IMR-90 (cell line): ENCODE data around the gene PEX10. TPM values are rescaled to one million over a fixed set of nuclear protein-coding genes. Genes with fewer than 3 reads are reported as not detected.

Experiments used
- ATAC-seq: fragments of 200-7000 bp; cut with Tn5 transposase; 2 replicates; pipeline ENCODE4 v1.9.1; 2020; ENCODE audit warnings: low read depth, mild to moderate bottlenecking, moderate library complexity
- BruUV-seq: library from RNA; stranded (reverse); fragments of 400-500 nt; replicated peaks from 2 replicates; lab custom pipeline; 2021; lab: Mats Ljungman, UMichigan
- CTCF ChIA-PET: fragments of 300-600 bp; formaldehyde crosslinking; extraction: SDS; loops from one replicate; lab custom pipeline; 2021; ENCODE audit warnings: antibody characterized with exemption; lab: Yijun Ruan, JAX
- POLR2A ChIA-PET: fragments of 300-600 bp; sonication (Branson Sonifier 250); formaldehyde crosslinking; loops from one replicate; lab custom pipeline; 2022; ENCODE audit warnings: antibody characterized with exemption; ENCODE audit not compliant: unreplicated experiment; lab: Charles Lee
- DNase-seq: peaks from one replicate; pipeline ENCODE4 v3.0.0; 2013
- H2AFZ ChIP-seq: replicated peaks from 2 replicates; pipeline ENCODE3; 2013; ENCODE audit warnings: low read length, mild to moderate bottlenecking; ENCODE audit not compliant: poor library complexity
- H2AK5ac ChIP-seq: 2 replicates; pipeline ENCODE4 v1.6.1; 2013; ENCODE audit warnings: low read depth, low read length, inconsistent platforms
- H2AK9ac ChIP-seq: replicated peaks from 2 replicates; pipeline ENCODE3; 2013; ENCODE audit warnings: mild to moderate bottlenecking, low read depth, low read length, moderate library complexity; ENCODE audit not compliant: poor library complexity
- H2BK120ac ChIP-seq: 2 replicates; pipeline ENCODE4 v1.6.1; 2013; ENCODE audit warnings: low read depth, low read length, inconsistent platforms
- H2BK15ac ChIP-seq: 3 replicates; pipeline ENCODE4 v1.6.1; 2013; ENCODE audit warnings: low read depth, low read length, inconsistent platforms
- H2BK20ac ChIP-seq: 2 replicates; pipeline ENCODE4 v1.6.1; 2013; ENCODE audit warnings: low read depth, mild to moderate bottlenecking, inconsistent platforms, low read length, moderate library complexity
- H2BK5ac ChIP-seq: 2 replicates; pipeline ENCODE4 v1.6.1; 2013; ENCODE audit warnings: mild to moderate bottlenecking, low read depth, low read length, inconsistent platforms; ENCODE audit not compliant: poor library complexity, severe bottlenecking
- H3K14ac ChIP-seq: replicated peaks from 2 replicates; pipeline ENCODE4 v1.6.1; 2013; ENCODE audit warnings: low read depth, low read length, inconsistent platforms
- H3K18ac ChIP-seq: 2 replicates; pipeline ENCODE4 v1.6.1; 2013; ENCODE audit warnings: low read depth, low read length, control low read depth
- H3K23ac ChIP-seq: 2 replicates; pipeline ENCODE4 v1.6.1; 2013; ENCODE audit warnings: low read depth, low read length, inconsistent platforms
- H3K27ac ChIP-seq: 2 replicates; pipeline ENCODE4 v1.5.1; 2013; ENCODE audit warnings: mild to moderate bottlenecking, control low read depth, low read length; ENCODE audit not compliant: insufficient read depth
- H3K27me3 ChIP-seq: 2 replicates; pipeline ENCODE4 v1.6.1; 2013; ENCODE audit warnings: low read length; ENCODE audit not compliant: control insufficient read depth, insufficient read depth
- H3K36me3 ChIP-seq: 2 replicates; pipeline ENCODE4 v1.6.1; 2013; ENCODE audit warnings: low read length, mixed read lengths; ENCODE audit not compliant: control insufficient read depth, insufficient read depth
- H3K4ac ChIP-seq: 2 replicates; pipeline ENCODE4 v1.6.1; 2013; ENCODE audit warnings: low read depth, low read length, inconsistent platforms
- H3K4me1 ChIP-seq: 2 replicates; pipeline ENCODE4 v1.6.1; 2013; ENCODE audit warnings: low read length, mixed read lengths; ENCODE audit not compliant: control insufficient read depth, insufficient read depth
- H3K4me2 ChIP-seq: 2 replicates; pipeline ENCODE4 v1.6.1; 2013; ENCODE audit warnings: low read depth, mild to moderate bottlenecking, control low read depth, low read length, moderate library complexity
- H3K4me3 ChIP-seq: 2 replicates; pipeline ENCODE4 v1.5.1; 2013; ENCODE audit warnings: low read depth, mild to moderate bottlenecking, control low read depth, low read length, moderate library complexity; ENCODE audit not compliant: insufficient read depth
- H3K56ac ChIP-seq: 2 replicates; pipeline ENCODE4 v1.6.1; 2013; ENCODE audit warnings: low read length, inconsistent platforms; ENCODE audit not compliant: insufficient read depth; ENCODE audit errors: extremely low read depth
- H3K79me1 ChIP-seq, 2 experiments: 2 replicates each; pipeline ENCODE4 v1.6.1; 2013; ENCODE audit warnings: low read length in 2 of 2, inconsistent platforms in 1 of 2, low read depth in 1 of 2
- H3K9ac ChIP-seq: 2 replicates; pipeline ENCODE4 v1.6.1; 2013; ENCODE audit warnings: low read depth, low read length, control low read depth
- H3K9me1 ChIP-seq: 2 replicates; pipeline ENCODE4 v1.6.1; 2013; ENCODE audit warnings: low read length, inconsistent platforms; ENCODE audit not compliant: insufficient read depth
- H3K9me3 ChIP-seq: 2 replicates; pipeline ENCODE4 v1.6.1; 2013; ENCODE audit warnings: low read length; ENCODE audit not compliant: control insufficient read depth, insufficient read depth
- H4K20me1 ChIP-seq: 2 replicates; pipeline ENCODE4 v1.6.1; 2013; ENCODE audit warnings: low read length, inconsistent platforms; ENCODE audit not compliant: insufficient read depth
- H4K5ac ChIP-seq: 2 replicates; pipeline ENCODE4 v1.6.1; 2013; ENCODE audit warnings: mild to moderate bottlenecking, low read depth, low read length, control low read depth
- H4K8ac ChIP-seq, 2 experiments: 2 replicates each; pipeline ENCODE4 v1.6.1; 2013; ENCODE audit warnings: low read depth in 2 of 2, low read length in 2 of 2, control low read depth in 1 of 2, inconsistent platforms in 1 of 2
- H4K91ac ChIP-seq: 2 replicates; pipeline ENCODE4 v1.6.1; 2013; ENCODE audit warnings: low read depth, low read length, inconsistent platforms; ENCODE audit not compliant: insufficient read depth
- BHLHE40 ChIP-seq: fragments of 150-350 bp; IDR thresholded peaks from 2 replicates; pipeline ENCODE4 v1.6.1; 2016; ENCODE audit warnings: mild to moderate bottlenecking, low read depth, low read length
- CEBPB ChIP-seq: IDR thresholded peaks from 2 replicates; pipeline ENCODE4 v1.6.1; 2012; ENCODE audit warnings: low read depth, low read length, improper control_type of control experiment
- CHD1 ChIP-seq: IDR thresholded peaks from 2 replicates; pipeline ENCODE4 v1.6.1; 2012; ENCODE audit warnings: low read depth, low read length, improper control_type of control experiment
- CTCF ChIP-seq: conservative IDR thresholded peaks from 2 replicates; pipeline ENCODE4 v1.5.1; 2012; ENCODE audit warnings: mild to moderate bottlenecking, low read depth, low read length, improper control_type of control experiment
- ELK1 ChIP-seq: fragments of 150-350 bp; IDR thresholded peaks from 2 replicates; pipeline ENCODE4 v1.6.1; 2016; ENCODE audit warnings: low read depth, mild to moderate bottlenecking, low read length, moderate library complexity, borderline replicate concordance
- FOS ChIP-seq: fragments of 150-350 bp; IDR thresholded peaks from 2 replicates; pipeline ENCODE4 v1.6.1; 2016; ENCODE audit warnings: low read depth, low read length
- MAFK ChIP-seq: IDR thresholded peaks from 2 replicates; pipeline ENCODE4 v1.6.1; 2012; ENCODE audit warnings: low read depth, low read length, improper control_type of control experiment
- MAZ ChIP-seq: IDR thresholded peaks from 2 replicates; pipeline ENCODE4 v1.6.1; 2012; ENCODE audit warnings: low read depth, mild to moderate bottlenecking, low read length, improper control_type of control experiment, moderate library complexity, borderline replicate concordance
- MXI1 ChIP-seq: IDR thresholded peaks from 2 replicates; pipeline ENCODE4 v1.6.1; 2012; ENCODE audit warnings: low read depth, mild to moderate bottlenecking, low read length, moderate library complexity, borderline replicate concordance
- NFE2L2 ChIP-seq: fragments of 150-350 bp; IDR thresholded peaks from 2 replicates; pipeline ENCODE4 v1.6.1; 2016; ENCODE audit warnings: low read depth, mild to moderate bottlenecking, low read length
- POLR2A ChIP-seq: IDR thresholded peaks from 2 replicates; pipeline ENCODE4 v1.6.1; 2012; ENCODE audit warnings: mild to moderate bottlenecking, low read depth, low read length
- RAD21 ChIP-seq: IDR thresholded peaks from 2 replicates; pipeline ENCODE4 v1.6.1; 2012; ENCODE audit warnings: low read length, improper control_type of control experiment
- RCOR1 ChIP-seq: IDR thresholded peaks from 2 replicates; pipeline ENCODE4 v1.6.1; 2012; ENCODE audit warnings: mild to moderate bottlenecking, low read length, improper control_type of control experiment; ENCODE audit not compliant: insufficient replicate concordance
- RFX5 ChIP-seq: IDR thresholded peaks from 2 replicates; pipeline ENCODE4 v1.8.0; 2012; ENCODE audit warnings: low read depth, mild to moderate bottlenecking, low read length, moderate library complexity
- SMC3 ChIP-seq: fragments of 150-350 bp; IDR thresholded peaks from 2 replicates; pipeline ENCODE4 v1.6.1; 2016; ENCODE audit warnings: low read depth, mild to moderate bottlenecking, antibody characterized with exemption, low read length, moderate library complexity
- USF2 ChIP-seq: fragments of 150-350 bp; IDR thresholded peaks from 2 replicates; pipeline ENCODE4 v1.6.1; 2017; ENCODE audit warnings: mild to moderate bottlenecking, antibody characterized with exemption, low read length, low read depth
- WGBS, 2 experiments: methylation state at CpG; one replicate each; pipeline versions ENCODE4 v1.1.5 to v1.1.7; 2013; ENCODE audit warnings: missing lambda C conversion rate in 2 of 2; ENCODE audit not compliant: insufficient read length in 1 of 2; ENCODE audit errors: extremely low coverage in 2 of 2; 5-methylcytosine and 5-hydroxymethylcytosine counted together
- dilution Hi-C: fragments of 300-500 bp; cut with HindIII; formaldehyde crosslinking; loops from one replicate; pipeline ENCODE4 v1.14.3; 2018; ENCODE audit warnings: low sequenced_read_pairs; ENCODE audit not compliant: unreplicated experiment
- in situ Hi-C: fragments of 300-500 bp; cut with MboI; formaldehyde crosslinking; loops from 3 replicates; pipeline ENCODE4 v1.14.3; 2019; ENCODE audit warnings: low sequenced_read_pairs, inconsistent platforms, mixed read lengths
- intact Hi-C: fragments of 100-400 bp; cut with micrococcal nuclease; formaldehyde crosslinking; loops from 2 replicates; pipeline ENCODE4 v1.10.0; 2022
- polyA plus RNA-seq, 3 experiments: library from polyadenylated mRNA; depleted of rRNA; stranded (reverse); fragments of >200 nt; gene quantifications; 2 replicates each; pipeline ENCODE4 v1.2.3, GENCODE V29; 2012; ENCODE audit warnings: low replicate concordance in 1 of 3
- total RNA-seq: library from RNA; depleted of rRNA; stranded (reverse); fragments of >200 nt; gene quantifications from 2 replicates; pipeline ENCODE4 v1.2.3, GENCODE V29; 2012

PEX10 gene
- total and polyA plus RNA-seq, 2 of the 4 experiments (the other 2 are of a cell fraction), result 16.9 to 19.7 TPM

GRCh38 chr1:2441746-2442145 lies 29.4 kb upstream of the PEX10 start:
- dilution Hi-C loops (no loop called here), intact Hi-C loops (no loop called here), in situ Hi-C loops (loop anchor here (25.0 kb wide), 1 partner anchor 621 kb away; the partner anchor contains the start of gene PRDM16)
- Histone ChIP-seq H3K27ac (no peak overlapping the region), H3K4me1 (peaks cover 4% of the 10 kb centered on the region; the same call in 1 of the 2 replicates), H4K91ac (no peak overlapping the region), H3K9me3 (no peaks in the 10 kb centered on the region), H2BK120ac (no peak overlapping the region), H3K27me3 (peaks cover 42% of the 10 kb centered on the region), H2BK5ac (no peak overlapping the region), H3K4ac (no peak overlapping the region), H3K18ac (no peak overlapping the region), H4K20me1 (no peaks in the 10 kb centered on the region), H2BK15ac (no peak overlapping the region), H2AK5ac (no peak overlapping the region), H4K8ac (no peak overlapping the region), H3K79me1 (no peaks in the 10 kb centered on the region), H2AK9ac (no peak overlapping the region), H3K14ac (no peak overlapping the region), H2AFZ (peak overlapping the region; percentile 11), H3K4me3 (no peak overlapping the region), H3K9ac (no peak overlapping the region), H3K36me3 (no peaks in the 10 kb centered on the region), H3K23ac (no peak overlapping the region), H2BK20ac (no peak overlapping the region), H3K4me2 (no peak overlapping the region), H3K9me1 (no peaks in the 10 kb centered on the region), H3K56ac (no peak overlapping the region), H4K5ac (no peak overlapping the region)
- POLR2A ChIA-PET, result no interaction called here
- DNase-seq, result no peak
- ATAC-seq, result no peak
- no TSS peak for BruUV-seq
- WGBS, 2 experiments, result 41% methylated on average over 3 of the region's 13 CpGs; no CpG with 5 or more reads in 1 of the 2 experiments
- TF ChIP-seq MXI1 (no peak), USF2 (no peak), RAD21 (no peak), FOS (no peak), POLR2A (no peak), CEBPB (no peak), MAFK (no peak), MAZ (no peak), NFE2L2 (no peak), CHD1 (no peak), CTCF (no peak), RCOR1 (no peak), ELK1 (no peak), BHLHE40 (no peak), RFX5 (no peak), SMC3 (no peak)
- CTCF ChIA-PET, result no interaction called here
